OCI-LY7 (cell line): ENCODE results near the gene ADGRD1.

Experiments
- EZH2phosphoT487 ChIP-seq: fragments of 200-600 bp; sonication (generic); IDR thresholded peaks from 2 replicates; pipeline ENCODE4 v1.6.1; 2018; ENCODE audit warnings: low read depth, borderline replicate concordance, mild to moderate bottlenecking, mixed run types, antibody characterized with exemption, low read length, moderate library complexity, mixed read lengths
- TF ChIP-seq, protein P1 (sequence below): fragments of 200-600 bp; sonication (generic); conservative IDR thresholded peaks from 2 replicates; pipeline ENCODE4 v1.5.1; 2014; ENCODE audit warnings: mild to moderate bottlenecking, antibody characterized with exemption, low read length, moderate library complexity, mixed read lengths

DNA sequence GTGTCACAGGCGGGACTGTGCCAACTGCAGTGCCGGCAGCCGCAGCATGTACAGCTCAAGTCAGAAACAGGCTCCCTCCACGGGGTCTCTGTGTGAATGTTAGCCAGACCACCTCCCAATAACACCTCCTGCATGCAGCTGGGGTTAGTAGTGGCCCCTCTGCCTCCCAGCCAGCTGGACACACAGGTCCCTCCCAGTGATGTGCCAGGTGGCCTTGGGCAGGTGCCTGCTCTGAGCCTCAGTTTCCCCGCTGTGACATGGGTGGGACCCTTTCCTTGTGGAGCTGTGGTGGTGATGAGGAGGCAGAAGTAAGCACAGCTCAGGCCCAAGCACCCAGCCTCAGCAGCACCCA lies 139.9 kb downstream of the ADGRD1 start:
- TF ChIP-seq, protein P1, sequence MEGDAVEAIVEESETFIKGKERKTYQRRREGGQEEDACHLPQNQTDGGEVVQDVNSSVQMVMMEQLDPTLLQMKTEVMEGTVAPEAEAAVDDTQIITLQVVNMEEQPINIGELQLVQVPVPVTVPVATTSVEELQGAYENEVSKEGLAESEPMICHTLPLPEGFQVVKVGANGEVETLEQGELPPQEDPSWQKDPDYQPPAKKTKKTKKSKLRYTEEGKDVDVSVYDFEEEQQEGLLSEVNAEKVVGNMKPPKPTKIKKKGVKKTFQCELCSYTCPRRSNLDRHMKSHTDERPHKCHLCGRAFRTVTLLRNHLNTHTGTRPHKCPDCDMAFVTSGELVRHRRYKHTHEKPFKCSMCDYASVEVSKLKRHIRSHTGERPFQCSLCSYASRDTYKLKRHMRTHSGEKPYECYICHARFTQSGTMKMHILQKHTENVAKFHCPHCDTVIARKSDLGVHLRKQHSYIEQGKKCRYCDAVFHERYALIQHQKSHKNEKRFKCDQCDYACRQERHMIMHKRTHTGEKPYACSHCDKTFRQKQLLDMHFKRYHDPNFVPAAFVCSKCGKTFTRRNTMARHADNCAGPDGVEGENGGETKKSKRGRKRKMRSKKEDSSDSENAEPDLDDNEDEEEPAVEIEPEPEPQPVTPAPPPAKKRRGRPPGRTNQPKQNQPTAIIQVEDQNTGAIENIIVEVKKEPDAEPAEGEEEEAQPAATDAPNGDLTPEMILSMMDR, result no peak
- no peak for TF ChIP-seq EZH2phosphoT487
